ENCODE data around the gene CKAP5.

CKAP5 gene

DNA sequence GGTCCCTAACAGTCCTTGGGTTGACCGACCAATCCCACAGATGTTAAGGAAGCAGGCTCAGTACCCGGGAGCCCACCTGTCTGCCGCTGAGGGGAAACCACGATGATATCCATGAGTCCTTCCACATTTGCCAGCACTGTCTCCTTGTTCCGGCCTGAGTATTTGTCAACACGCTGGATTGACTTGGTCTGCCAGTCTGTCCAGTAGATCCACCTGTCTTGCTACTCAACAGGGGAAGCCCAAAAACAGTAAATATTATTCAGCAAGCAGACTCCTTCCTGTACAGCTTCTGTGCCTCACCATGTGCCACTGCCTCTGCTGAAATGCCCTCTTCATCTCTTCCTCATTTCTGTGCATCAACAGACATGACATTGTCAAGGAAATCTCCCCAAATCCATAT, 22.8 kb upstream of the CKAP5 start:
- Histone ChIP-seq H2AFZ (ENCODE audit: low read length) (no peak overlapping the region), H3K4me1 (ENCODE audit: insufficient read depth, low read length, poor library complexity, severe bottlenecking) (no peaks in the 10 kb centered on the region), H3F3A (ENCODE audit: low read depth) (no peaks in the 10 kb centered on the region), H3K9me3 (ENCODE audit: insufficient read depth, low read depth, low read length) (no peaks in the 10 kb centered on the region), H3K9ac (ENCODE audit: low read depth, low read length, poor library complexity, severe bottlenecking) (no peak overlapping the region), H3K4me2 (ENCODE audit: low read depth, low read length, poor library complexity, severe bottlenecking) (no peak overlapping the region), H3K79me2 (ENCODE audit: insufficient read depth, low read length) (no peaks in the 10 kb centered on the region), H3K27me3 (ENCODE audit: insufficient read depth, low read length, poor library complexity, severe bottlenecking) (no peaks in the 10 kb centered on the region), H3K9me2 (replicated peaks; ENCODE audit: low read depth, low read length) (no peaks in the 10 kb centered on the region), H3K4me3 (ENCODE audit: low read length, poor library complexity, severe bottlenecking) (no peak overlapping the region), H4K20me1 (ENCODE audit: insufficient read depth, low read length, poor library complexity, severe bottlenecking) (no peaks in the 10 kb centered on the region), H3K36me3 (ENCODE audit: insufficient read depth, low read length) (peaks cover 5% of the 10 kb centered on the region; the same call in 1 of the 2 replicates)
- TF ChIP-seq EZH2phosphoT487 (IDR thresholded peaks at IDR 0.05; ENCODE audit: borderline replicate concordance): no peak

DNA sequence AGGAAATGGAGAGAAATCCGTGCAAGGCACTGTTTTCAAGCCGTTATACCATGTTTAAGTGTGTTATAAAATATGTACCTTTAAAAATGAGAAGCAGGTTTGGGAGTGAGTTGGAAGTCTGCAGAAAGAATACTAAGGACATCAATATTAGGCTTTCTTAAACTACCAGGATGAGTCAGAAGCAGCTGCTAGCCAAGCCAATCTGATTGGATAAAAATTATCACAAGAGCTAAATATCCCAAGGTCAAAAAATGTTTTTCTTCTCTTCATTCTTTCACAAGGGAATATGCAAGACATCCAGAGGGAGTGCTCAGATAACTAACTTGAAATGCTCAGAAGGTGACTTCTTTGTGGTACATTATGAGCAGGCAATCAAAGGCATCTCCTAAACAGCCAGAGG, 19.3 kb upstream of the CKAP5 start:
- TF ChIP-seq EZH2phosphoT487 (IDR thresholded peaks at IDR 0.05; ENCODE audit: borderline replicate concordance): no peak
- TF ChIP-seq, protein P1, sequence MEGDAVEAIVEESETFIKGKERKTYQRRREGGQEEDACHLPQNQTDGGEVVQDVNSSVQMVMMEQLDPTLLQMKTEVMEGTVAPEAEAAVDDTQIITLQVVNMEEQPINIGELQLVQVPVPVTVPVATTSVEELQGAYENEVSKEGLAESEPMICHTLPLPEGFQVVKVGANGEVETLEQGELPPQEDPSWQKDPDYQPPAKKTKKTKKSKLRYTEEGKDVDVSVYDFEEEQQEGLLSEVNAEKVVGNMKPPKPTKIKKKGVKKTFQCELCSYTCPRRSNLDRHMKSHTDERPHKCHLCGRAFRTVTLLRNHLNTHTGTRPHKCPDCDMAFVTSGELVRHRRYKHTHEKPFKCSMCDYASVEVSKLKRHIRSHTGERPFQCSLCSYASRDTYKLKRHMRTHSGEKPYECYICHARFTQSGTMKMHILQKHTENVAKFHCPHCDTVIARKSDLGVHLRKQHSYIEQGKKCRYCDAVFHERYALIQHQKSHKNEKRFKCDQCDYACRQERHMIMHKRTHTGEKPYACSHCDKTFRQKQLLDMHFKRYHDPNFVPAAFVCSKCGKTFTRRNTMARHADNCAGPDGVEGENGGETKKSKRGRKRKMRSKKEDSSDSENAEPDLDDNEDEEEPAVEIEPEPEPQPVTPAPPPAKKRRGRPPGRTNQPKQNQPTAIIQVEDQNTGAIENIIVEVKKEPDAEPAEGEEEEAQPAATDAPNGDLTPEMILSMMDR (conservative IDR thresholded peaks at IDR 0.05; ENCODE audit: low read length): no peak
- Histone ChIP-seq H3K9me3 (ENCODE audit: insufficient read depth, low read depth, low read length) (no peaks in the 10 kb centered on the region), H3K4me1 (ENCODE audit: insufficient read depth, low read length, poor library complexity, severe bottlenecking) (no peaks in the 10 kb centered on the region), H3K9me2 (replicated peaks; ENCODE audit: low read depth, low read length) (no peaks in the 10 kb centered on the region), H3K36me3 (ENCODE audit: insufficient read depth, low read length) (no peaks in the 10 kb centered on the region), H3K79me2 (ENCODE audit: insufficient read depth, low read length) (no peaks in the 10 kb centered on the region), H3K4me3 (ENCODE audit: low read length, poor library complexity, severe bottlenecking) (no peak overlapping the region), H4K20me1 (ENCODE audit: insufficient read depth, low read length, poor library complexity, severe bottlenecking) (no peaks in the 10 kb centered on the region), H3K9ac (ENCODE audit: low read depth, low read length, poor library complexity, severe bottlenecking) (no peak overlapping the region), H2AFZ (ENCODE audit: low read length) (no peak overlapping the region), H3K27me3 (ENCODE audit: insufficient read depth, low read length, poor library complexity, severe bottlenecking) (no peaks in the 10 kb centered on the region), H3K4me2 (ENCODE audit: low read depth, low read length, poor library complexity, severe bottlenecking) (no peak overlapping the region), H3F3A (ENCODE audit: low read depth) (no peaks in the 10 kb centered on the region)

DNA sequence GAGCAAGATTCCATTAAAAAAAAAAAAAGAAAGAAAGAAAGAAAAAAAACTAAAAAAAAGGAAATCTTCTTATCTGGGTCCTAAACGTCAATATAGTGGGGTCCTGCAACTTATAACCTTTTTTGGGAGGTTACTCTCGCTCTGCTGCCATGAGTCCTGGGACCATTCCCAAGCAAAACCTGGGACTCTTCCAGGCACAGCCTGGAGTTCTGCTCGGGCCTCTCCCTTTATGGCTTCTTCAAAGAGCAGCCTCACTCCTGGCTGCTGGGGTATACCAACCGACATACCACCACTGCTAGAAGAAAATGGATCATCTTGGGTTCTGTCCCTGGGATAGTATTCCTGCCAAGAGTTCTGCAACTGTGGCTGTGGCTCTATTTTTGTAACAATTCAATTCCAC, 14.1 kb upstream of the CKAP5 start:
- H3K9ac ChIP-seq (ENCODE audit: low read depth, low read length, poor library complexity, severe bottlenecking): no peak overlapping the region
- H3K9me3 ChIP-seq (ENCODE audit: insufficient read depth, low read depth, low read length): no peaks in the 10 kb centered on the region
- no peaks in the 10 kb centered on the region for H3K36me3 ChIP-seq (ENCODE audit: insufficient read depth, low read length)
- H3K79me2 ChIP-seq (ENCODE audit: insufficient read depth, low read length): no peaks in the 10 kb centered on the region
- H3K9me2 ChIP-seq (replicated peaks; ENCODE audit: low read depth, low read length): no peaks in the 10 kb centered on the region
- H3F3A ChIP-seq (ENCODE audit: low read depth): no peaks in the 10 kb centered on the region
- no peak overlapping the region for H2AFZ ChIP-seq (ENCODE audit: low read length)
- TF ChIP-seq, protein P1 (conservative IDR thresholded peaks at IDR 0.05; ENCODE audit: low read length): no peak
- TF ChIP-seq EZH2phosphoT487 (IDR thresholded peaks at IDR 0.05; ENCODE audit: borderline replicate concordance): no peak
- H3K4me3 ChIP-seq (ENCODE audit: low read length, poor library complexity, severe bottlenecking): no peak overlapping the region
- peaks cover 7% of the 10 kb centered on the region for H3K4me1 ChIP-seq (ENCODE audit: insufficient read depth, low read length, poor library complexity, severe bottlenecking)
- H4K20me1 ChIP-seq (ENCODE audit: insufficient read depth, low read length, poor library complexity, severe bottlenecking): no peaks in the 10 kb centered on the region
- H3K4me2 ChIP-seq (ENCODE audit: low read depth, low read length, poor library complexity, severe bottlenecking): no peak overlapping the region
- H3K27me3 ChIP-seq (ENCODE audit: insufficient read depth, low read length, poor library complexity, severe bottlenecking): no peaks in the 10 kb centered on the region

DNA sequence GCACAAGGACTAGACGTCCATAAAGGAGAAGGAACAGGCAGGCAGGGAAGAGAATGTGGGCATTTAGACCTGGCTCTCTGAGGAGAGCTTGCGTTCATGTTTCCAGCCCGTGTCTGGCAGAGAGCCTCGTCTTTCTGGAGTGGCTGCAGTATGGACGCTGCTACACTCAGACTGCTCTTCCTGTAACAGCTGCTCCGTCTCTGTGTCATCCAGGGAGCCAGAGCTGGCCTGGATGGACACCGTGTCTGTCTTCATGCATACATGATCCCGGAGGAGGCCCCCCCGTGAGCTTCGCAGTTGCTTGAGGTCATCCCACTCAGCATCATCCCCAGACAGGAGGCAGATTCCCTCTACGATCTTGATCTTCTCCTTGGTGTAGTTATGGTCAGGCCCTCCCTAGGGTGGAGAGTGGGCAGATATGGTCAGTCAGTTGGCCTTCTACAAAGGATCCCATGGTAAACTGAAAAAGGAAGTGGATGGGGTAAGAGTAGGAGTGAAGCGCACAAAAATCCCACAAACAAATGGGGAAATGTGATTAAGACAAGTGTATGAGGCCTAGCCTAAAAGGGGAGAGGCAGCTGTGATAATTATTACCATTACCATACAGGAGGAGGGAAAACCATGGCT, 13.0 kb upstream of the CKAP5 start:
- no peak overlapping the region for H3K9ac ChIP-seq (ENCODE audit: low read depth, low read length, poor library complexity, severe bottlenecking)
- TF ChIP-seq, protein P1 (conservative IDR thresholded peaks at IDR 0.05; ENCODE audit: low read length): no peak
- no peak for TF ChIP-seq EZH2phosphoT487 (IDR thresholded peaks at IDR 0.05; ENCODE audit: borderline replicate concordance)

More for the DNA sequence above, 13.0 kb upstream of the CKAP5 start:
- Histone ChIP-seq H3K4me3 (ENCODE audit: low read length, poor library complexity, severe bottlenecking) (no peak overlapping the region), H3K9me3 (ENCODE audit: insufficient read depth, low read depth, low read length) (no peaks in the 10 kb centered on the region), H2AFZ (ENCODE audit: low read length) (no peak overlapping the region), H3F3A (ENCODE audit: low read depth) (peaks cover 2% of the 10 kb centered on the region; the same call in 1 of the 2 replicates), H3K79me2 (ENCODE audit: insufficient read depth, low read length) (no peaks in the 10 kb centered on the region), H4K20me1 (ENCODE audit: insufficient read depth, low read length, poor library complexity, severe bottlenecking) (no peaks in the 10 kb centered on the region), H3K4me2 (ENCODE audit: low read depth, low read length, poor library complexity, severe bottlenecking) (no peak overlapping the region), H3K9me2 (replicated peaks; ENCODE audit: low read depth, low read length) (no peaks in the 10 kb centered on the region), H3K27me3 (ENCODE audit: insufficient read depth, low read length, poor library complexity, severe bottlenecking) (no peaks in the 10 kb centered on the region), H3K36me3 (ENCODE audit: insufficient read depth, low read length) (no peaks in the 10 kb centered on the region), H3K4me1 (ENCODE audit: insufficient read depth, low read length, poor library complexity, severe bottlenecking) (peaks cover 18% of the 10 kb centered on the region)

All from Loucy (cell line).